K562 (cell line): ENCODE data around the gene ABLIM2. TPM values are rescaled to one million over a fixed set of nuclear protein-coding genes. Genes with fewer than 3 reads are reported as not detected.

Experiments
- ATAC-seq: fragments of 200-7000 bp; cut with Tn5 transposase; 3 replicates; pipeline ENCODE4 v1.9.1; 2020; ENCODE audit warnings: moderate library complexity
- BruUV-seq: library from RNA; stranded (reverse); fragments of 400-500 nt; replicated peaks from 2 replicates; lab custom pipeline; 2021; lab: Mats Ljungman, UMichigan
- CTCF ChIA-PET: fragments of 300-600 bp; formaldehyde crosslinking; extraction: SDS; loops from one replicate; lab custom pipeline; 2021; ENCODE audit warnings: low intra/inter-chr PET ratio; lab: Yijun Ruan, JAX
- POLR2A ChIA-PET: fragments of 300-600, 350-650 bp; sonication (Branson Sonifier 250); formaldehyde crosslinking; extraction: SDS; loops from one replicate; lab custom pipeline; 2021; ENCODE audit warnings: antibody characterized with exemption, inconsistent platforms; lab: Yijun Ruan, JAX
- DNase-seq, 4 experiments: peaks; one replicate each; pipeline versions ENCODE4 v3.0.0 to v3.0.0-alpha.2; 2011 to 2018; ENCODE audit warnings: low spot score in 3 of 4, mixed read lengths in 3 of 4; ENCODE audit errors: extremely low read depth in 1 of 4
- FAIRE-seq: peaks from 2 replicates; lab custom pipeline; 2011; peaks lifted over from hg19 to GRCh38; lab: Jason Lieb, UNC
- H2AFZ ChIP-seq: 2 replicates; pipeline ENCODE4 v1.6.0; 2011; ENCODE audit warnings: low read depth, low read length, control low read depth, inconsistent platforms
- H3K27ac ChIP-seq: fragments of 200-600 bp; 3 replicates; pipeline ENCODE4 v1.8.0; 2011; ENCODE audit warnings: low read depth, mild to moderate bottlenecking, control low read depth, inconsistent platforms, low read length, moderate library complexity, mixed read lengths; ENCODE audit errors: extremely low read depth
- H3K27me3 ChIP-seq, 2 experiments: fragments of 300-600 bp in 1 of 2; 2 replicates in 1 of 2; 3 replicates in 1 of 2; pipeline versions ENCODE4 v1.6.0 to v1.8.0; 2011; ENCODE audit warnings: inconsistent platforms in 2 of 2, low read length in 2 of 2, mild to moderate bottlenecking in 1 of 2, mixed read lengths in 1 of 2, moderate library complexity in 1 of 2; ENCODE audit not compliant: control insufficient read depth in 2 of 2, insufficient read depth in 2 of 2
- H3K36me3 ChIP-seq: fragments of 300-600 bp; 3 replicates; pipeline ENCODE4 v1.8.0; 2011; ENCODE audit warnings: mild to moderate bottlenecking, low read length, inconsistent platforms; ENCODE audit not compliant: control insufficient read depth, insufficient read depth
- H3K4me1 ChIP-seq, 2 experiments: fragments of 200-600 bp in 1 of 2; replicated peaks in 1 of 2; 2 replicates in 1 of 2; 3 replicates in 1 of 2; pipeline versions ENCODE4 v1.5.1 to v1.8.0; 2011; ENCODE audit warnings: inconsistent platforms in 2 of 2, low read length in 2 of 2, mild to moderate bottlenecking in 1 of 2, mixed read lengths in 1 of 2, moderate library complexity in 1 of 2; ENCODE audit not compliant: control insufficient read depth in 2 of 2, insufficient read depth in 2 of 2
- H3K4me2 ChIP-seq: 2 replicates; pipeline ENCODE4 v1.6.1; 2011; ENCODE audit warnings: low read length, control low read depth, inconsistent platforms, mixed read lengths; ENCODE audit not compliant: insufficient read depth
- H3K4me3 ChIP-seq: fragments of 200-600 bp; sonication (generic), shearing (Covaris generic); 2 replicates; pipeline ENCODE4 v1.5.1; 2016; ENCODE audit warnings: control low read depth, inconsistent platforms
- H3K79me2 ChIP-seq: fragments of 200-600 bp; 3 replicates; pipeline ENCODE4 v1.8.0; 2011; ENCODE audit warnings: low read length, inconsistent platforms; ENCODE audit not compliant: control insufficient read depth, insufficient read depth
- H3K9ac ChIP-seq, 2 experiments: 2 replicates each; pipeline versions ENCODE4 v1.6.0 to v1.6.1; 2011; ENCODE audit warnings: low read depth in 2 of 2, low read length in 2 of 2, control low read depth in 1 of 2, inconsistent platforms in 1 of 2, mild to moderate bottlenecking in 1 of 2, mixed read lengths in 1 of 2; ENCODE audit not compliant: insufficient read depth in 1 of 2
- H3K9me1 ChIP-seq: one replicate; pipeline ENCODE4 v1.6.0; 2011; ENCODE audit warnings: inconsistent platforms, mild to moderate bottlenecking, low read length, moderate library complexity; ENCODE audit not compliant: control insufficient read depth, insufficient read depth
- H3K9me3 ChIP-seq: replicated peaks from 2 replicates; pipeline ENCODE4 v1.5.1; 2011; ENCODE audit warnings: low read depth, low read length, inconsistent platforms; ENCODE audit not compliant: control insufficient read depth, insufficient read depth
- H4K20me1 ChIP-seq: replicated peaks from 2 replicates; pipeline ENCODE4 v1.6.1; 2011; ENCODE audit warnings: low read length, inconsistent platforms, mixed read lengths; ENCODE audit not compliant: control insufficient read depth, insufficient read depth
- GATAD2A ChIP-seq: fragments of 450-650 bp; IDR thresholded peaks from 2 replicates; pipeline ENCODE4 v1.6.1; 2017
- HDAC3 ChIP-seq: fragments of 450-650 bp; IDR thresholded peaks from 2 replicates; pipeline ENCODE4 v1.6.1; 2018; ENCODE audit warnings: borderline replicate concordance, mild to moderate bottlenecking, moderate library complexity; ENCODE audit not compliant: partially characterized antibody
- PHB2 ChIP-seq: fragments of 450-650 bp; IDR thresholded peaks from 2 replicates; pipeline ENCODE4 v1.6.1; 2017; ENCODE audit warnings: low read depth
- ZNF324 ChIP-seq: fragments of 250-450 bp; sonication (Bioruptor Pico); IDR thresholded peaks from 2 replicates; pipeline ENCODE4 v1.4.0; 2020; ENCODE audit warnings: mild to moderate bottlenecking
- ZNF507 ChIP-seq: conservative IDR thresholded peaks from 2 replicates; pipeline ENCODE4 v1.6.1; 2017; ENCODE audit warnings: missing genetic modification characterization, missing compliant biosample characterization
- ZNF589 ChIP-seq: fragments of 200-800 bp; sonication (Bioruptor generic); IDR thresholded peaks from 2 replicates; pipeline ENCODE4 v1.6.1; 2016; ENCODE audit warnings: low read depth, missing genetic modification characterization, missing compliant biosample characterization
- ZNF77 ChIP-seq: fragments of 250-450 bp; sonication (Bioruptor Pico); IDR thresholded peaks from 2 replicates; pipeline ENCODE4 v1.5.0; 2020
- WGBS: fragments of 100-300 bp; shearing (Covaris generic); methylation state at CpG from one replicate; pipeline ENCODE4 v1.1.6; 2016; ENCODE audit warnings: low coverage, mixed read lengths; ENCODE audit not compliant: insufficient coverage; ENCODE audit errors: missing lambda C conversion rate; 5-methylcytosine and 5-hydroxymethylcytosine counted together
- in situ Hi-C: fragments of 300-500 bp; cut with MboI; formaldehyde crosslinking; loops from 4 replicates; pipeline ENCODE4 v1.15.0; 2018; ENCODE audit warnings: inconsistent platforms, mixed read lengths
- intact Hi-C: fragments of 100-400 bp; cut with micrococcal nuclease; formaldehyde crosslinking; loops from 2 replicates; pipeline ENCODE4 v1.14.2; 2022
- polyA plus RNA-seq, 8 experiments: library from polyadenylated mRNA; depleted of rRNA in 4 of 8; stranded (reverse) in 5 of 8; unstranded in 3 of 8; fragments of >200 nt; fragmentation: Nextera tagmentation in 2 of 8; fragmentation: Illumina TruSeq in 1 of 8; extraction: Ambion mirVana in 2 of 8; extraction: Trizol in 1 of 8; gene quantifications; 2 replicates each; pipeline versions ENCODE4 v1.2.1 to v1.2.3, GENCODE V29; 2011 to 2014; ENCODE audit warnings: inconsistent platforms in 1 of 8, missing spikeins in 1 of 8
- total RNA-seq, 7 experiments: library from RNA; depleted of rRNA in 6 of 7; stranded (reverse); fragments of >200 nt in 6 of 7; fragmentation: Illumina TruSeq in 2 of 7; extraction: Trizol in 2 of 7; gene quantifications; 2 replicates each; pipeline versions ENCODE4 v1.2.1 to v1.2.3, GENCODE V29; 2011 to 2021; ENCODE audit warnings: low replicate concordance in 1 of 7
- TF ChIP-seq, protein P1 (sequence below): fragments of 250-450 bp; sonication (Bioruptor Pico); IDR thresholded peaks from 2 replicates; pipeline ENCODE4 v1.5.0; 2020; ENCODE audit warnings: mild to moderate bottlenecking
- TF ChIP-seq, protein P2 (sequence below): fragments of 250-450 bp; sonication (Bioruptor Pico); IDR thresholded peaks from 2 replicates; pipeline ENCODE4 v1.8.0; 2022; ENCODE audit warnings: moderate library complexity, mild to moderate bottlenecking, inconsistent platforms

The ABLIM2 gene
- total and polyA plus RNA-seq, 9 of the 15 experiments (the other 6 are each of a cell fraction or from before 2014, with no cell fraction given): not detected

DNA sequence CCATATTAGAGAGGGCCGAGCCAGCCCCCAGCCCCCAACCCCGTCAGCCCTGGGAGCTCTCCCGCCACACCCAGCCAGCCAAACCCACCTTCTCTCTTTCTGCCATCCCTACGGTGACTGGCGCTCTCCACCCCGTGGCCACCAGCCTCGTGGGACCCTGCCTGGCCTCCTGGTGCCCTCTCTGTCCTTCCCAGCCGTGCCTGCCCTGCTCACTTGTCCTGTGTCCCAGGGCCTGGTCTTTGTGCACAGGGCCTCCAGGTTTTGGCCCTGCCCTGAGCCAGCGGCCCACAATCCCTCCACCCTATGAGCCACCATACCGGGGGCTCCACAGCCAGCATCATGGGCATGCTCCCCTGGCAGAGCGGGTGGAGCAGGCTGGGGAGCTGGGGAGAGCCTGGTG, 77.4 kb downstream of the ABLIM2 start:
- intact Hi-C loops (no loop called here), in situ Hi-C loops (no loop called here)
- Histone ChIP-seq H3K27ac (no peak overlapping the region), H3K36me3 (no peaks in the 10 kb centered on the region), H3K4me1 (peaks cover 0 to 15% of the 10 kb centered on the region in 2 experiments; a peak in 4 of 5 replicates), H4K20me1 (peaks cover 34% of the 10 kb centered on the region), H2AFZ (no peak overlapping the region), H3K79me2 (no peaks in the 10 kb centered on the region), H3K4me2 (no peak overlapping the region), H3K9me1 (no peaks in the 10 kb centered on the region), H3K9ac (no peak overlapping the region; a peak in 1 of 4 replicates), H3K9me3 (no peaks in the 10 kb centered on the region), H3K27me3 (peaks cover 3 to 48% of the 10 kb centered on the region in 2 experiments; a peak in 2 of 5 replicates), H3K4me3 (no peak overlapping the region)
- no TSS peak for BruUV-seq
- ATAC-seq (no peak), FAIRE-seq (no peak), DNase-seq (no peak)
- 0% methylated on average over 9 of the region's 11 CpGs for WGBS
- POLR2A ChIA-PET: interaction anchor here (0.6 to 0.7 kb wide), 2 partner anchors 136 to 511 kb away, joined by 3 read pairs; partner anchors contain the start of gene CPZ
- CTCF ChIA-PET: no interaction called here
- TF ChIP-seq ZNF589 (CRISPR knock-in tag) (no peak), GATAD2A (no peak), ZNF507 (tag) (no peak), PHB2 (no peak), HDAC3 (no peak), ZNF324 (CRISPR knock-in tag) (no peak), ZNF77 (CRISPR knock-in tag) (no peak)
- TF ChIP-seq, protein P1, sequence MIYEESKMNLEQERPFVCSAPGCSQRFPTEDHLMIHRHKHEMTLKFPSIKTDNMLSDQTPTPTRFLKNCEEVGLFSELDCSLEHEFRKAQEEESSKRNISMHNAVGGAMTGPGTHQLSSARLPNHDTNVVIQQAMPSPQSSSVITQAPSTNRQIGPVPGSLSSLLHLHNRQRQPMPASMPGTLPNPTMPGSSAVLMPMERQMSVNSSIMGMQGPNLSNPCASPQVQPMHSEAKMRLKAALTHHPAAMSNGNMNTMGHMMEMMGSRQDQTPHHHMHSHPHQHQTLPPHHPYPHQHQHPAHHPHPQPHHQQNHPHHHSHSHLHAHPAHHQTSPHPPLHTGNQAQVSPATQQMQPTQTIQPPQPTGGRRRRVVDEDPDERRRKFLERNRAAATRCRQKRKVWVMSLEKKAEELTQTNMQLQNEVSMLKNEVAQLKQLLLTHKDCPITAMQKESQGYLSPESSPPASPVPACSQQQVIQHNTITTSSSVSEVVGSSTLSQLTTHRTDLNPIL (CRISPR knock-in tag): no peak
- TF ChIP-seq, protein P2, sequence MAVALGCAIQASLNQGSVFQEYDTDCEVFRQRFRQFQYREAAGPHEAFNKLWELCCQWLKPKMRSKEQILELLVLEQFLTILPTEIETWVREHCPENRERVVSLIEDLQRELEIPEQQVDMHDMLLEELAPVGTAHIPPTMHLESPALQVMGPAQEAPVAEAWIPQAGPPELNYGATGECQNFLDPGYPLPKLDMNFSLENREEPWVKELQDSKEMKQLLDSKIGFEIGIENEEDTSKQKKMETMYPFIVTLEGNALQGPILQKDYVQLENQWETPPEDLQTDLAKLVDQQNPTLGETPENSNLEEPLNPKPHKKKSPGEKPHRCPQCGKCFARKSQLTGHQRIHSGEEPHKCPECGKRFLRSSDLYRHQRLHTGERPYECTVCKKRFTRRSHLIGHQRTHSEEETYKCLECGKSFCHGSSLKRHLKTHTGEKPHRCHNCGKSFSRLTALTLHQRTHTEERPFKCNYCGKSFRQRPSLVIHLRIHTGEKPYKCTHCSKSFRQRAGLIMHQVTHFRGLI (CRISPR knock-in tag): no peak
